GM12878 (cell line): Measurements from ENCODE around the gene SCG2. TPM values are rescaled to one million over a fixed set of nuclear protein-coding genes. Genes with fewer than 3 reads are reported as not detected.

Source experiments
- BCLAF1 ChIP-seq: fragments of 450-650 bp; IDR thresholded peaks from 2 replicates; pipeline ENCODE4 v1.6.1; 2017; ENCODE audit warnings: antibody characterized with exemption, mild to moderate bottlenecking, moderate library complexity
- PKNOX1 ChIP-seq: fragments of 450-650 bp; IDR thresholded peaks from 2 replicates; pipeline ENCODE4 v1.6.1; 2016; ENCODE audit warnings: mild to moderate bottlenecking
- RELB ChIP-seq: fragments of 450-650 bp; IDR thresholded peaks from 2 replicates; pipeline ENCODE4 v1.6.1; 2017; ENCODE audit warnings: low read depth, mild to moderate bottlenecking, moderate library complexity
- ZBTB33 ChIP-seq: fragments of 450-650 bp; IDR thresholded peaks from 2 replicates; pipeline ENCODE4 v1.6.1; 2017; ENCODE audit warnings: mild to moderate bottlenecking
- polyA plus RNA-seq, 11 experiments: library from polyadenylated mRNA; depleted of rRNA in 4 of 11; unstranded in 6 of 11; stranded (reverse) in 5 of 11; fragments of >200 nt; fragmentation: Nextera tagmentation in 4 of 11; fragmentation: Illumina TruSeq in 1 of 11; extraction: Ambion mirVana in 4 of 11; extraction: Trizol in 1 of 11; gene quantifications; 1 replicate in 1 of 11; 2 replicates in 10 of 11; pipeline versions ENCODE4 v1.2.1 to v1.2.3, GENCODE V29; 2011 to 2016; ENCODE audit warnings: inconsistent platforms in 2 of 11, missing spikeins in 2 of 11, low read depth in 1 of 11
- total RNA-seq, 4 experiments: library from RNA; depleted of rRNA in 3 of 4; stranded (reverse); fragments of >200 nt in 3 of 4; fragmentation: Illumina TruSeq in 1 of 4; extraction: Trizol in 1 of 4; gene quantifications; 2 replicates each; pipeline versions ENCODE4 v1.2.1 to v1.2.3, GENCODE V29; 2013 to 2021

SCG2 gene
- total and polyA plus RNA-seq, 10 of the 15 experiments (the other 5 are each of a cell fraction or from before 2014, with no cell fraction given): 0.05 TPM; not detected in 9

GRCh38 chr2:223607476-223607875, 5.3 kb upstream of the SCG2 start (continued):
- no peak for TF ChIP-seq ZBTB33
- TF ChIP-seq BCLAF1: no peak
- TF ChIP-seq RELB: no peak
- no peak for TF ChIP-seq PKNOX1
